Measurements from ENCODE around the gene SUOX. TPM values are rescaled to one million over a fixed set of nuclear protein-coding genes. Genes with fewer than 3 reads are reported as not detected.

SUOX gene
- total RNA-seq, 1 experiment from 2014 or later: 20.7 TPM

GRCh38 chr12:56034586-56035332 lies 37.7 kb downstream of the SUOX start:
- CTCF ChIA-PET: no interaction called here
- intact Hi-C loops (cut with micrococcal nuclease; ENCODE audit: unreplicated experiment) (no loop called here), in situ Hi-C loops (cut with HindIII; ENCODE audit: low pct_unique_long_range_greater_than_20kb, low sequenced_read_pairs) (no loop called here)
- BruUV-seq (replicated peaks): no TSS peak
- ATAC-seq: no peak
- Histone ChIP-seq H3K27me3 (ENCODE audit: control insufficient read depth, insufficient read depth, low read length) (no peaks in the 10 kb centered on the region), H3K9me3 (ENCODE audit: control insufficient read depth, insufficient read depth, low read depth, low read length) (no peaks in the 10 kb centered on the region), H3K27ac (ENCODE audit: low read length) (no peak overlapping the region), H3K4me1 (ENCODE audit: control insufficient read depth, insufficient read depth, low read length) (no peaks in the 10 kb centered on the region), H3K4me3 (ENCODE audit: low read depth in 2 of 2, low read length in 2 of 2) (no peak overlapping the region), H3K36me3 (ENCODE audit: control insufficient read depth, insufficient read depth, low read length) (no peaks in the 10 kb centered on the region)
- TF ChIP-seq POLR2AphosphoS5 (IDR thresholded peaks at IDR 0.05; ENCODE audit: low read depth, low read length): no peak
- no peak for TF ChIP-seq TCF7L2 (IDR thresholded peaks at IDR 0.05; ENCODE audit: low read depth, low read length)
- TF ChIP-seq CTCF (IDR thresholded peaks at IDR 0.05): no peak
- TF ChIP-seq REST (IDR thresholded peaks at IDR 0.05; ENCODE audit: insufficient read depth in 1 of 2, low read depth in 2 of 2, low read length in 1 of 2): no peak
- no peak for TF ChIP-seq SIN3A (IDR thresholded peaks at IDR 0.05; ENCODE audit: borderline replicate concordance, insufficient read depth, low read depth, low read length)
- DNase-seq (ENCODE audit: low read depth, low spot score): no peak
- POLR2A ChIA-PET: no interaction called here

- POLR2A ChIA-PET: no interaction called here
Measured at GRCh38 chr12:56037161-56037560, 40.1 kb downstream of the SUOX start.

More at GRCh38 chr12:56037161-56037560, 40.1 kb downstream of the SUOX start:
- no peaks in the 10 kb centered on the region; the same call in 1 of the 2 replicates for H3K36me3 ChIP-seq (ENCODE audit: control insufficient read depth, insufficient read depth, low read length)
- CTCF ChIA-PET: interaction anchor here (0.7 kb wide), 1 partner anchor 41 kb away, joined by 3 read pairs; no protein-coding TSS in a partner anchor
- intact Hi-C loops (cut with micrococcal nuclease; ENCODE audit: unreplicated experiment) (no loop called here), in situ Hi-C loops (cut with HindIII; ENCODE audit: low pct_unique_long_range_greater_than_20kb, low sequenced_read_pairs) (no loop called here)
- DNase-seq (ENCODE audit: low read depth, low spot score) (no peak), ATAC-seq (no peak)
- no peaks in the 10 kb centered on the region for H3K9me3 ChIP-seq (ENCODE audit: control insufficient read depth, insufficient read depth, low read depth, low read length)
- no TSS peak for BruUV-seq (replicated peaks)
- H3K27ac ChIP-seq (ENCODE audit: low read length): no peak overlapping the region
- TF ChIP-seq POLR2AphosphoS5 (IDR thresholded peaks at IDR 0.05; ENCODE audit: low read depth, low read length): no peak
- no peak for TF ChIP-seq TCF7L2 (IDR thresholded peaks at IDR 0.05; ENCODE audit: low read depth, low read length)
- no peak for TF ChIP-seq CTCF (IDR thresholded peaks at IDR 0.05)
- no peak for TF ChIP-seq REST (IDR thresholded peaks at IDR 0.05; ENCODE audit: insufficient read depth in 1 of 2, low read depth in 2 of 2, low read length in 1 of 2)
- no peaks in the 10 kb centered on the region for H3K27me3 ChIP-seq (ENCODE audit: control insufficient read depth, insufficient read depth, low read length)
- no peak overlapping the region for H3K4me3 ChIP-seq (ENCODE audit: low read depth in 2 of 2, low read length in 2 of 2)
- H3K4me1 ChIP-seq (ENCODE audit: control insufficient read depth, insufficient read depth, low read length): 0 out of 2 replicates have a peak, but pooled peaks cover 2% of the 10 kb centered on the region

All from Panc1 (cell line).